Fibroblast of skin of abdomen (primary cell): ENCODE data around the gene SCNN1B.
"Not testable (repeated sequence)": the region's sequence is repeated elsewhere in the genome, so short reads cannot be mapped to it uniquely, and the experiment has no call there.

ENCODE experiments used
- DNase-seq: peaks from one replicate; pipeline ENCODE4 v3.0.0-alpha.2; 2013

The SCNN1B gene

GRCh38 chr16:23357761-23358290 is 55.7 kb downstream of the SCNN1B start:
- DNase-seq: no peak

GRCh38 chr16:23359092-23359760 is 57.1 kb downstream of the SCNN1B start:
- DNase-seq: no peak

GRCh38 chr16:23362460-23363317 is 60.6 kb downstream of the SCNN1B start:
- DNase-seq: no peak

- DNase-seq: no peak
Measured at GRCh38 chr16:23365602-23366240, 63.6 kb downstream of the SCNN1B start.

GRCh38 chr16:23366341-23366740 is 64.2 kb downstream of the SCNN1B start:
- DNase-seq: not testable (repeated sequence)

GRCh38 chr16:23367564-23367963 is 65.5 kb downstream of the SCNN1B start:
- DNase-seq: no peak

- no peak for DNase-seq
Measured at GRCh38 chr16:23367988-23368387, 65.9 kb downstream of the SCNN1B start.

- no peak for DNase-seq
Measured at GRCh38 chr16:23368469-23368868, 66.4 kb downstream of the SCNN1B start.

GRCh38 chr16:23369416-23369815 is 67.3 kb downstream of the SCNN1B start:
- no peak for DNase-seq

GRCh38 chr16:23371368-23371767 is 69.3 kb downstream of the SCNN1B start:
- DNase-seq: no peak

GRCh38 chr16:23373436-23374219 is 71.5 kb downstream of the SCNN1B start:
- DNase-seq: no peak

GRCh38 chr16:23374721-23375510 is 72.8 kb downstream of the SCNN1B start:
- no peak for DNase-seq

GRCh38 chr16:23375643-23376042 is 73.5 kb downstream of the SCNN1B start:
- DNase-seq: no peak

- no peak for DNase-seq
Measured at GRCh38 chr16:23377071-23377931, 75.2 kb downstream of the SCNN1B start.

- no peak for DNase-seq
Measured at GRCh38 chr16:23378256-23378655, 76.2 kb downstream of the SCNN1B start.

- no peak for DNase-seq
Measured at GRCh38 chr16:23378921-23379320, 76.8 kb downstream of the SCNN1B start.

- DNase-seq: no peak
Measured at GRCh38 chr16:23379707-23380106, 77.6 kb downstream of the SCNN1B start.

- DNase-seq: no peak
Measured at GRCh38 chr16:23380501-23380951, 78.4 kb downstream of the SCNN1B start.

GRCh38 chr16:23381702-23382101 is 79.6 kb downstream of the SCNN1B start:
- not testable (repeated sequence) for DNase-seq

- no peak for DNase-seq
Measured at GRCh38 chr16:23382279-23382678, 80.2 kb downstream of the SCNN1B start.
